ENCODE data around the gene PLEKHG1.

PLEKHG1 gene

DNA sequence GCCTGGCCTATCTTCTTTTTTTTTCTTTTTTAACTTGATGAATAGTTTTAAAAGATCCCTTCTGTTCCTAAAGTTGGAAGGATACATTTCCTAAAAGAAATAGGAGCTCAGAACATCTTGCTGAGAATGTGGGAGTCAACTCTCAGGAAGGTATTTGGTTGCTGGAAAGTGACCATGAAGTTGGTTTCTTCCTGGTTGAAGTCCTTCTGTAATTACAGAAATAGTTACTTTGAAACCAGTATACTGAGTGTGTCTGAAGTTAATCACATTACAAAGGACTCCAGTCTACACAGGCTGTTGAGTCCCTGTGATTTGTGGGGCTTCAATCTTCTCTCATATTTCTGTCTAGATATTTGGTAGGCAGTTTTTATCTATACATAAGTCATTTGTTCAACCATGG is 9.8 kb upstream of the PLEKHG1 start:
- Histone ChIP-seq H3K4me3 (ENCODE audit: low read length) (peak overlapping the region; percentile 56), H3K4me2 (ENCODE audit: low read length) (peak overlapping the region; percentile 73), H3K27ac (ENCODE audit: low read depth, low read length) (peak overlapping the region; percentile 42), H3K9me3 (ENCODE audit: control insufficient read depth, insufficient read depth, low read length) (no peaks in the 10 kb centered on the region), H3K36me3 (ENCODE audit: control insufficient read depth, low read length) (no peaks in the 10 kb centered on the region), H3F3A (ENCODE audit: control insufficient read depth, insufficient read depth) (no peaks in the 10 kb centered on the region; the same call in 1 of the 2 replicates), H4K20me1 (ENCODE audit: control insufficient read depth, insufficient read depth, low read depth, low read length) (no peaks in the 10 kb centered on the region), H3K27me3 (ENCODE audit: control insufficient read depth, low read length) (no peaks in the 10 kb centered on the region), H3K9me2 (replicated peaks; ENCODE audit: control insufficient read depth, low read length) (no peaks in the 10 kb centered on the region), H3K4me1 (ENCODE audit: control insufficient read depth, low read length) (peaks cover 57% of the 10 kb centered on the region), H3K79me2 (ENCODE audit: control insufficient read depth, low read length) (no peaks in the 10 kb centered on the region)
- no peak for TF ChIP-seq EZH2phosphoT487 (IDR thresholded peaks at IDR 0.05; ENCODE audit: borderline replicate concordance, low read length)
- TF ChIP-seq, protein P1, sequence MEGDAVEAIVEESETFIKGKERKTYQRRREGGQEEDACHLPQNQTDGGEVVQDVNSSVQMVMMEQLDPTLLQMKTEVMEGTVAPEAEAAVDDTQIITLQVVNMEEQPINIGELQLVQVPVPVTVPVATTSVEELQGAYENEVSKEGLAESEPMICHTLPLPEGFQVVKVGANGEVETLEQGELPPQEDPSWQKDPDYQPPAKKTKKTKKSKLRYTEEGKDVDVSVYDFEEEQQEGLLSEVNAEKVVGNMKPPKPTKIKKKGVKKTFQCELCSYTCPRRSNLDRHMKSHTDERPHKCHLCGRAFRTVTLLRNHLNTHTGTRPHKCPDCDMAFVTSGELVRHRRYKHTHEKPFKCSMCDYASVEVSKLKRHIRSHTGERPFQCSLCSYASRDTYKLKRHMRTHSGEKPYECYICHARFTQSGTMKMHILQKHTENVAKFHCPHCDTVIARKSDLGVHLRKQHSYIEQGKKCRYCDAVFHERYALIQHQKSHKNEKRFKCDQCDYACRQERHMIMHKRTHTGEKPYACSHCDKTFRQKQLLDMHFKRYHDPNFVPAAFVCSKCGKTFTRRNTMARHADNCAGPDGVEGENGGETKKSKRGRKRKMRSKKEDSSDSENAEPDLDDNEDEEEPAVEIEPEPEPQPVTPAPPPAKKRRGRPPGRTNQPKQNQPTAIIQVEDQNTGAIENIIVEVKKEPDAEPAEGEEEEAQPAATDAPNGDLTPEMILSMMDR (IDR thresholded peaks at IDR 0.05; ENCODE audit: low read depth, low read length, poor library complexity, severe bottlenecking), result no peak

DNA sequence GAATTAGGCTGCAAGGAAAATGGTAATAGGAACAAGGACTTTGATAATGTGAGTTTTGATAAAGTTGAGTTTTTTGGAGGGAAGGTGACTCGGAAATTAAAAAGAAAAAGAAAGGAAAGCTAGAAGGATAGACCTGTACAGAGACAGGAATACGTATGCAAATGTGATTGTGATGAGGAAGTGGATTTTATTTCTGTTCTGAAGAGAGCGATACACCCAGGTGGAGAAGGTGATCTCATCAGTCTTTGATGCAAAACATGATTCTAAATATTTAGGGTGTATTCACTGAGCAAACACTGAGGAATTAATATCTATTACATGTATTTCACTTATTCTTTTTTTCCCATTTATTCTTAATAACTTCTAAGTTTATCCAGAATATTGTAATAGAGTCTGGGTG is 9.2 kb upstream of the PLEKHG1 start:
- H3K9me3 ChIP-seq (ENCODE audit: control insufficient read depth, insufficient read depth, low read length), result no peaks in the 10 kb centered on the region
- peak overlapping the region; percentile 42 for H3K27ac ChIP-seq (ENCODE audit: low read depth, low read length)
- no peaks in the 10 kb centered on the region; the same call in 1 of the 2 replicates for H3F3A ChIP-seq (ENCODE audit: control insufficient read depth, insufficient read depth)
- no peaks in the 10 kb centered on the region for H3K27me3 ChIP-seq (ENCODE audit: control insufficient read depth, low read length)
- H3K4me1 ChIP-seq (ENCODE audit: control insufficient read depth, low read length), result peaks cover 63% of the 10 kb centered on the region
- H3K4me3 ChIP-seq (ENCODE audit: low read length), result peak overlapping the region; percentile 56
- H3K79me2 ChIP-seq (ENCODE audit: control insufficient read depth, low read length), result no peaks in the 10 kb centered on the region
- H3K36me3 ChIP-seq (ENCODE audit: control insufficient read depth, low read length), result no peaks in the 10 kb centered on the region
- TF ChIP-seq, protein P1 (IDR thresholded peaks at IDR 0.05; ENCODE audit: low read depth, low read length, poor library complexity, severe bottlenecking), result no peak
- TF ChIP-seq EZH2phosphoT487 (IDR thresholded peaks at IDR 0.05; ENCODE audit: borderline replicate concordance, low read length), result no peak
- H3K4me2 ChIP-seq (ENCODE audit: low read length), result peak overlapping the region; percentile 73
- H3K9me2 ChIP-seq (replicated peaks; ENCODE audit: control insufficient read depth, low read length), result no peaks in the 10 kb centered on the region
- H4K20me1 ChIP-seq (ENCODE audit: control insufficient read depth, insufficient read depth, low read depth, low read length), result no peaks in the 10 kb centered on the region

GRCh38 chr6:150592377-150592995 is 7.2 kb upstream of the PLEKHG1 start:
- no peak for TF ChIP-seq EZH2phosphoT487 (IDR thresholded peaks at IDR 0.05; ENCODE audit: borderline replicate concordance, low read length)
- TF ChIP-seq, protein P1 (IDR thresholded peaks at IDR 0.05; ENCODE audit: low read depth, low read length, poor library complexity, severe bottlenecking), result no peak
- H3K27me3 ChIP-seq (ENCODE audit: control insufficient read depth, low read length), result no peaks in the 10 kb centered on the region

More at GRCh38 chr6:150592377-150592995, 7.2 kb upstream of the PLEKHG1 start:
- no peak overlapping the region for H3K4me3 ChIP-seq (ENCODE audit: low read length)
- H3F3A ChIP-seq (ENCODE audit: control insufficient read depth, insufficient read depth), result peaks cover 9% of the 10 kb centered on the region; the same call in 1 of the 2 replicates
- no peaks in the 10 kb centered on the region for H3K79me2 ChIP-seq (ENCODE audit: control insufficient read depth, low read length)
- no peaks in the 10 kb centered on the region for H3K36me3 ChIP-seq (ENCODE audit: control insufficient read depth, low read length)
- no peaks in the 10 kb centered on the region for H3K9me3 ChIP-seq (ENCODE audit: control insufficient read depth, insufficient read depth, low read length)
- H3K4me1 ChIP-seq (ENCODE audit: control insufficient read depth, low read length), result peaks cover 79% of the 10 kb centered on the region
- no peak overlapping the region for H3K4me2 ChIP-seq (ENCODE audit: low read length)
- H3K9me2 ChIP-seq (replicated peaks; ENCODE audit: control insufficient read depth, low read length), result no peaks in the 10 kb centered on the region
- no peak overlapping the region for H3K27ac ChIP-seq (ENCODE audit: low read depth, low read length)
- H4K20me1 ChIP-seq (ENCODE audit: control insufficient read depth, insufficient read depth, low read depth, low read length), result no peaks in the 10 kb centered on the region
